ENCODE measurements around the gene SLC22A31.

The SLC22A31 gene

DNA sequence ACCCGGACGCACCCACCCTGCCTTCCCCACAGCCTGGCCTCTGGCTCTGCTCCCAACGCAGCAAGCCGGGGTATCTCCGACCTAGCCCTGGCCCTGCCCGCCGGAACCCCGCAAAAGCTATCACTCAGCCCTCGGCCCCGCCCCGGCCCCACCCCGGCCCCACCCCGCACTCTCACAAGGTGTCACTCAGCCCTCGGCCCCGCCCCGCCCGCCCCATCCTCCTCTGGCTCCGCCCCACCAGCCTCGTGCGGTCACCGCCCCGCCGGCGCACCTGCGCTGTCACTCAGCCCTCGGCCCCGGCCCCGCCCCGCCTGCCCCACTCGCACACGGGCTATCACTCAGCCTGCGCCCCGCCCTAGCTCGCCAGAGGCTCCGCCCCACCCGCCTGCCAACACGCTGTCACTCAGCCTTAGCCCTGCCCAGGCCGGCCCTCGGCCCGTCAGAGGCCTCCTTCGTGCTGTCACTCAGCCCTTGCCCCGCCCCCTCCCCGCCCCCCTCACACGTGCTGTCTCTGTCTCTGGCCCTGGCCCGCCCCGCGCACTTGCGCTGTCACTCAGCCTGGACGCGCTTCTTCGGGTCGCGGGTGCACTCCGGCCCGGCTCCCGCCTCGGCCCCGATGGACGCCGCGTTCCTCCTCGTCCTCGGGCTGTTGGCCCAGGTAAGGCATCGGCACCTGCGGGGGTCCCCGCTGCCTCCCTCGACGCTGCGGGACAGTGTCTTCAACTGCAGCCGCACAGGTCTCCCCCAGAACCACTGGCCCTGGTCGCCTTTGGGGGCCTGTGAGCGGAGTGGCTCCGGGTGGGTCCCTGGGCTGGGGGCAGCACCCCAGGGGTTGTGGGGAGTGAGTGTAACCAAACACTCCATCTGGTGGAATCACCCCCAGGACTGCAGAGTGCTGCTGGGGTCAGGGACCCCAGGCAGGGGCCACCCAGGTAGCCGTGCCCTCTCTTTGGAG lies 28.8 kb downstream of the SLC22A31 start, which contains the start of gene CDH15:
Gene CDH15 (plus strand): TSS at position 533 of the 955 bp plus-strand sequence. CDS start 84 bp downstream, at position 617.
- no peak within 1 kb of the TSS for H3K27ac ChIP-seq (ENCODE audit: low read depth, low read length)
- no peaks in the 10 kb centered on the region for H3K79me1 ChIP-seq (ENCODE audit: low read length)
- H3K4me2 ChIP-seq (ENCODE audit: low read length), result peak within 1 kb of the TSS; percentile 44
- peak; percentile 98 for DNase-seq
- H3K56ac ChIP-seq (ENCODE audit: low read length), result peak within 1 kb of the TSS; percentile 15
- H2AK5ac ChIP-seq (ENCODE audit: low read length), result no peak within 1 kb of the TSS
- no peaks in the 10 kb centered on the region for H3K36me3 ChIP-seq (ENCODE audit: control insufficient read depth, insufficient read depth, low read length)
- no peak within 1 kb of the TSS for H3K18ac ChIP-seq (ENCODE audit: low read length)
- H4K5ac ChIP-seq (ENCODE audit: low read length), result no peak within 1 kb of the TSS
- no peak within 1 kb of the TSS for H3K4me3 ChIP-seq (ENCODE audit: low read length)
- H3K4me1 ChIP-seq (ENCODE audit: control insufficient read depth, low read depth, low read length), result peaks cover 2% of the 10 kb centered on the region
- H3K4ac ChIP-seq (ENCODE audit: low read depth, low read length), result no peak within 1 kb of the TSS
- H2BK120ac ChIP-seq (ENCODE audit: low read depth, low read length), result no peak within 1 kb of the TSS
- WGBS (ENCODE audit: extremely low coverage, insufficient coverage, low lambda C conversion rate), result no CpG with 5 or more reads among the region's 74 CpGs
- no peak within 1 kb of the TSS for H4K8ac ChIP-seq (ENCODE audit: low read depth, low read length)
- no peak within 1 kb of the TSS for H3K9ac ChIP-seq (ENCODE audit: low read length)
- H3K27me3 ChIP-seq (ENCODE audit: insufficient read depth, low read length, poor library complexity), result no peaks in the 10 kb centered on the region
- H3K79me2 ChIP-seq (ENCODE audit: control insufficient read depth, insufficient read depth, low read length), result no peaks in the 10 kb centered on the region
- no peak within 1 kb of the TSS for H3K23ac ChIP-seq (ENCODE audit: low read length)
- no peak within 1 kb of the TSS for H2BK5ac ChIP-seq (ENCODE audit: low read length)
- no peak within 1 kb of the TSS for H2BK15ac ChIP-seq (replicated peaks; ENCODE audit: low read depth)

DNA sequence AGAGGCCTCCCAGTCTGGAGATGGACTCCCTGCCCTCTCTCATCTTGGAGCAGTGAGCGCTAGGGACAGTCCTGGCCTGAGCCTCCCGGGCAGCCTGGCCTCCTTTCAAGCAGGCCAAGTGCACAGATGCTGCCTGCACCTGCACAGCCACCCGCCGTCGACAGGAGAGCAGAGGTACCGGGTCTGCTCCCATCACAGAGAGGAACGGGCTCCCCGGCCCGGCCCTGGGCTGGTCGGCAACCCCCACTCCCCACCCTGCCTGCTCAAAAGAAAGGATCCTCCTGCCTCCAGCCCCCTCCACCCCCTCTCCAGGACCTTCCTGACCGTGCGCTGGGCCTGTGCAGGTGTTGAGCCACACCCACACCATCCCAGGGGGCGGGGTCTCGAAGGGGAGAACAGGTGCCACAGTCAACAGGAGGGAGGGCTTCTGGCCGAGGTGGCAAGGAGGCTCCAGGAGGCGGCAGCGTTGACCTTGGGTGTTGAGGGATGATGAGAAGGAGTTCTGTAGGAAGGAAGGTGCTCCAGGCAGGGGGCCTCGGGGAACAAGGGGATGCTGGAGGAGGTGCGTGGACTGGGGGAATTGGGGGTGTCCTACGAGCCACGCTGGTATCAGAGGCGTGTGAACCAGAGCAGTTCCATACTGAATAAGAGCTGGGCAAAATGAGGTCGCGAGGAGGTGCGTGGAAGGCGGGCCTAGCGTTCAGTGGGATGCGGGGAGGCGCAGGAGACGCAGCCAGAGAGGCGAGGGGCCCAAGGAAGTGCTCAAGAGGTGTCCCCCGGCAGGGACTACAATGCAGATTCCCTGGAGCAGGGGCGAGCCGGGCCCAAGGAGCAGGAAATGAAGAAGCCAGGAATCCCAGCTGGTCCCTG lies 29.8 kb downstream of the SLC22A31 start:
- no peak overlapping the region for H4K5ac ChIP-seq (ENCODE audit: low read length)
- H3K9ac ChIP-seq (ENCODE audit: low read length), result no peak overlapping the region
- no peak overlapping the region for H2BK120ac ChIP-seq (ENCODE audit: low read depth, low read length)
- H3K36me3 ChIP-seq (ENCODE audit: control insufficient read depth, insufficient read depth, low read length), result no peaks in the 10 kb centered on the region
- H3K23ac ChIP-seq (ENCODE audit: low read length), result no peak overlapping the region
- no peaks in the 10 kb centered on the region for H3K27me3 ChIP-seq (ENCODE audit: insufficient read depth, low read length, poor library complexity)
- peaks cover 2% of the 10 kb centered on the region for H3K4me1 ChIP-seq (ENCODE audit: control insufficient read depth, low read depth, low read length)
- DNase-seq, result peak; percentile 60
- no peak overlapping the region for H2AK5ac ChIP-seq (ENCODE audit: low read length)
- no CpG with 5 or more reads among the region's 34 CpGs for WGBS (ENCODE audit: extremely low coverage, insufficient coverage, low lambda C conversion rate)
- no peak overlapping the region for H3K18ac ChIP-seq (ENCODE audit: low read length)
- no peak overlapping the region for H2BK15ac ChIP-seq (replicated peaks; ENCODE audit: low read depth)
- no peaks in the 10 kb centered on the region for H3K79me1 ChIP-seq (ENCODE audit: low read length)
- peak overlapping the region; percentile 15 for H3K56ac ChIP-seq (ENCODE audit: low read length)
- peak overlapping the region; percentile 44 for H3K4me2 ChIP-seq (ENCODE audit: low read length)
- H3K79me2 ChIP-seq (ENCODE audit: control insufficient read depth, insufficient read depth, low read length), result no peaks in the 10 kb centered on the region
- no peak overlapping the region for H3K4ac ChIP-seq (ENCODE audit: low read depth, low read length)
- no peak overlapping the region for H4K8ac ChIP-seq (ENCODE audit: low read depth, low read length)
- no peak overlapping the region for H3K4me3 ChIP-seq (ENCODE audit: low read length)
- H3K27ac ChIP-seq (ENCODE audit: low read depth, low read length), result no peak overlapping the region
- H2BK5ac ChIP-seq (ENCODE audit: low read length), result no peak overlapping the region

DNA sequence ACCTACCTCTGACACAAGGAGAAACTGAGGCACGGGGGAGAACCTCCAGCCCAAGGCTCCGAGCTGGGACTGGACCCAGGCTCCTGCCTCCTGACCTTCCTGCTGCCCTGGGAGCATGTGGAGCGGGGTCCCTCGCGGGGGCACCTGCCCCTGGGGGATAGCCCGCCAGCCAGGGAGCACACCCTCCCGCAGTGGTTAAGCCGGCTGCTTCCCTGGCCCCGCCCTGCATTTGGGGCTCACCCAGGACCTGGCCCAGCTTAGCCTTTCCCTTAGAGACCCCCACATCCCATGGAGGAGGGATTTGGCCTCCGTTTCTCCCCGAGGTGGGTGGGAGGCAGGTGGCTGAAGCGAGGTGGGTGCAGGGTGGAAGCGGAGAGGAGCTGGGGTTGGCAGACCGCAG lies 30.6 kb downstream of the SLC22A31 start:
- no peak overlapping the region for H3K9ac ChIP-seq (ENCODE audit: low read length)
- H2BK5ac ChIP-seq (ENCODE audit: low read length), result no peak overlapping the region
- H3K4me1 ChIP-seq (ENCODE audit: control insufficient read depth, low read depth, low read length), result peaks cover 2% of the 10 kb centered on the region
- H3K36me3 ChIP-seq (ENCODE audit: control insufficient read depth, insufficient read depth, low read length), result no peaks in the 10 kb centered on the region
- H3K56ac ChIP-seq (ENCODE audit: low read length), result no peak overlapping the region
- no peak overlapping the region for H3K4me2 ChIP-seq (ENCODE audit: low read length)
- H3K79me2 ChIP-seq (ENCODE audit: control insufficient read depth, insufficient read depth, low read length), result no peaks in the 10 kb centered on the region
- no peak overlapping the region for H3K18ac ChIP-seq (ENCODE audit: low read length)
- no peaks in the 10 kb centered on the region for H3K27me3 ChIP-seq (ENCODE audit: insufficient read depth, low read length, poor library complexity)
- H4K8ac ChIP-seq (ENCODE audit: low read depth, low read length), result no peak overlapping the region
- no peak overlapping the region for H4K5ac ChIP-seq (ENCODE audit: low read length)
- no peak overlapping the region for H3K27ac ChIP-seq (ENCODE audit: low read depth, low read length)
- no peaks in the 10 kb centered on the region for H3K79me1 ChIP-seq (ENCODE audit: low read length)
- no peak overlapping the region for H3K4me3 ChIP-seq (ENCODE audit: low read length)
- no peak overlapping the region for H2AK5ac ChIP-seq (ENCODE audit: low read length)
- H2BK120ac ChIP-seq (ENCODE audit: low read depth, low read length), result no peak overlapping the region
- DNase-seq, result no peak
- H2BK15ac ChIP-seq (replicated peaks; ENCODE audit: low read depth), result no peak overlapping the region
- H3K23ac ChIP-seq (ENCODE audit: low read length), result no peak overlapping the region
- no CpG with 5 or more reads among the region's 14 CpGs for WGBS (ENCODE audit: extremely low coverage, insufficient coverage, low lambda C conversion rate)
- H3K4ac ChIP-seq (ENCODE audit: low read depth, low read length), result no peak overlapping the region

DNA sequence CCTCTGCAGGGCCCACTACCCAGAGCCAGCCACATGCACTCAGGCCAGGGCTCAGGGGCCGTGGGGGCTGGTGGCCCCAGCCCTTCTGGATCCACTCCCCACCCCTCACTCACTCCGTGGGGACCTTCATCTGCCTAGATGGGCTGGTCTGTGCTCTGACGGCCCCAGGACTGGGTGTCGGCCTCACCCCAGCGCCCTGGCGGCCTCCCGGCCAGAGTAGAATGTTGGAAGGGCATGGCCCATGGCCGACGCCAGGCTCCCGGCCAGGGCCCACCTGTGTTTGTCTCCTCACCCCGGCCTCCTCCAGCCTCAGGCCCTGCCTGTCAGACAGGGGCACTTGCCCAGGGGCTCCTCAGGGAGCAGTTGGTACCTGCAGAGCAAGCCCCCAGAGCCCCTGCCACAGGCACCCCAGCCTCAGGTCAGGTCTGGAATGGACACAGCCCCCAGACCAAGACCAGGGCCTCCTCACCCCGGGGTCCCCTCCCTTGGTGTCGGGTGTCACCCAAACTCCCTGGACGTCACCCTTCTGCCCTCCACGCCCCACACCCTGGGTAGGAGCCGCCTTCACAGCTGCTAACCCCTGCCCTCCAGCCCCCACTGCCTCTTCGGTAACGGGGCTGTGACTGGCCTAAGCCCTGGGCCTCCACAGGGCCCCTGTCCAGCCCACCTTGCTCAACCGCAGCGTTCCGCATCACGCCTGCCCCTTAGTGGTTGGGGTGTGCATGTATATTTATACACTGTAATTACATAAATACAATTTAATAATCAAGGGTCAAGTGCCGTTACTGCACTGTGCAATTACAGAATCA lies 31.8 kb downstream of the SLC22A31 start:
- H3K4ac ChIP-seq (ENCODE audit: low read depth, low read length), result no peak overlapping the region
- no CpG with 5 or more reads among the region's 23 CpGs for WGBS (ENCODE audit: extremely low coverage, insufficient coverage, low lambda C conversion rate)
- no peak overlapping the region for H3K4me2 ChIP-seq (ENCODE audit: low read length)

DNA sequence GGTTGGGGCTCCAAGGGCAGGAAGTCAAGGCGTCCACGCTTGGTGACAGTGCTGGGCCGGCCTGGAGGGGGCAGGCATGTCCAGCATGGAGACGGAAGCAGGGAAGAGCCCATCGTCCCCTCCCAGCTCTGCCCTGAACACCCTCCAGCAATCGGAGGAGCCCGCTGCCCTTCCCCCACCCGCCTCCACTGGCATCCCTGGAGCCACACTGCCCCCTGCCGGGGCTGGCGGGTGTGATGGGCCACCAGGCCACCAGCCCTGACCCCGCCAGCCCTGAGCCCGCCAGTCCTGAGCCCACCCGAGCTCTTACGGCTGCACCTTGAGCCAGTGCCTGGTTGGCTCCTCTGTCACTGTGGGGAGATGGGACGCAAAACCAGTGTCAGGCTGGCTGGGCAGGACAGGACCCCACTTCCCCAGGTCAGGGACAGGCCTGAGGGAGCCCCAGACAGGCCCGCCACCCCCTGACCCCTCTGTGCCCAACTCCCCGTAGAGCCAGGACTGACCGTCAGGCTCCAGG lies 32.9 kb downstream of the SLC22A31 start:
- Histone ChIP-seq H3K23ac (ENCODE audit: low read length) (peak overlapping the region; percentile 32), H3K4ac (ENCODE audit: low read depth, low read length) (no peak overlapping the region), H3K4me2 (ENCODE audit: low read length) (no peak overlapping the region), H4K8ac (ENCODE audit: low read depth, low read length) (no peak overlapping the region), H2BK120ac (ENCODE audit: low read depth, low read length) (no peak overlapping the region), H2AK5ac (ENCODE audit: low read length) (no peak overlapping the region), H3K18ac (ENCODE audit: low read length) (no peak overlapping the region), H3K79me1 (ENCODE audit: low read length) (no peaks in the 10 kb centered on the region), H3K36me3 (ENCODE audit: control insufficient read depth, insufficient read depth, low read length) (no peaks in the 10 kb centered on the region), H4K5ac (ENCODE audit: low read length) (no peak overlapping the region), H3K56ac (ENCODE audit: low read length) (peak overlapping the region; percentile 76), H3K79me2 (ENCODE audit: control insufficient read depth, insufficient read depth, low read length) (no peaks in the 10 kb centered on the region), H3K9ac (ENCODE audit: low read length) (peak overlapping the region; percentile 52), H3K4me1 (ENCODE audit: control insufficient read depth, low read depth, low read length) (peaks cover 2% of the 10 kb centered on the region), H3K27me3 (ENCODE audit: insufficient read depth, low read length, poor library complexity) (no peaks in the 10 kb centered on the region), H3K27ac (ENCODE audit: low read depth, low read length) (no peak overlapping the region), H3K4me3 (ENCODE audit: low read length) (no peak overlapping the region), H2BK5ac (ENCODE audit: low read length) (no peak overlapping the region), H2BK15ac (replicated peaks; ENCODE audit: low read depth) (no peak overlapping the region)
- WGBS (ENCODE audit: extremely low coverage, insufficient coverage, low lambda C conversion rate), result no CpG with 5 or more reads among the region's 18 CpGs
- peak; percentile 95 for DNase-seq

More for the DNA sequence above, 31.8 kb downstream of the SLC22A31 start:
- Histone ChIP-seq H3K79me2 (ENCODE audit: control insufficient read depth, insufficient read depth, low read length) (no peaks in the 10 kb centered on the region), H3K18ac (ENCODE audit: low read length) (no peak overlapping the region), H3K36me3 (ENCODE audit: control insufficient read depth, insufficient read depth, low read length) (no peaks in the 10 kb centered on the region), H2AK5ac (ENCODE audit: low read length) (no peak overlapping the region), H4K5ac (ENCODE audit: low read length) (no peak overlapping the region), H3K27ac (ENCODE audit: low read depth, low read length) (no peak overlapping the region), H3K9ac (ENCODE audit: low read length) (no peak overlapping the region), H3K4me3 (ENCODE audit: low read length) (no peak overlapping the region), H2BK5ac (ENCODE audit: low read length) (no peak overlapping the region), H3K23ac (ENCODE audit: low read length) (no peak overlapping the region), H3K4me1 (ENCODE audit: control insufficient read depth, low read depth, low read length) (peaks cover 2% of the 10 kb centered on the region), H3K27me3 (ENCODE audit: insufficient read depth, low read length, poor library complexity) (no peaks in the 10 kb centered on the region), H2BK120ac (ENCODE audit: low read depth, low read length) (no peak overlapping the region), H4K8ac (ENCODE audit: low read depth, low read length) (no peak overlapping the region), H3K56ac (ENCODE audit: low read length) (no peak overlapping the region), H3K79me1 (ENCODE audit: low read length) (no peaks in the 10 kb centered on the region), H2BK15ac (replicated peaks; ENCODE audit: low read depth) (no peak overlapping the region)
- no peak for DNase-seq

All from mesendoderm (in vitro differentiated cells).